ENCODE data around the gene NFX1. TPM values are rescaled to one million over a fixed set of nuclear protein-coding genes. Genes with fewer than 3 reads are reported as not detected.
A peak's percentile ranks its signal among the peaks of the same experiment; 100 is the strongest.

Gene NFX1
- 27.7 TPM for polyA plus RNA-seq (2013, experiment 1 of 2)
- 27.0 TPM for polyA plus RNA-seq (2013, experiment 2 of 2)

GRCh38 chr9:33290247-33291030 lies at the start of gene NFX1:
TSS of gene NFX1 (plus strand) at chr9:33290516. CDS start at chr9:33290573, 57 bp downstream.
- H3K4me3 ChIP-seq (ENCODE audit: low read length): peak within 1 kb of the TSS; percentile 87
- peak; percentile 99 for DNase-seq
- H3K27me3 ChIP-seq (ENCODE audit: insufficient read depth, low read length, poor library complexity): no peaks in the 10 kb centered on the region
- H3K18ac ChIP-seq (ENCODE audit: low read length): peak within 1 kb of the TSS; percentile 69
- peak within 1 kb of the TSS; percentile 94 for H3K56ac ChIP-seq (ENCODE audit: low read length)
- no peaks in the 10 kb centered on the region for H3K4me1 ChIP-seq (ENCODE audit: control insufficient read depth, low read depth, low read length)
- no peak within 1 kb of the TSS for H2BK120ac ChIP-seq (ENCODE audit: low read depth, low read length)
- peak within 1 kb of the TSS; percentile 53 for H3K27ac ChIP-seq (ENCODE audit: low read depth, low read length)
- H3K4ac ChIP-seq (ENCODE audit: low read depth, low read length): peak within 1 kb of the TSS; percentile 41
- H3K36me3 ChIP-seq (ENCODE audit: control insufficient read depth, insufficient read depth, low read length): peaks cover 9% of the 10 kb centered on the region
- no peak within 1 kb of the TSS for H3K23ac ChIP-seq (ENCODE audit: low read length)
- H3K79me1 ChIP-seq (ENCODE audit: low read length): peaks cover 21% of the 10 kb centered on the region
- H2BK5ac ChIP-seq (ENCODE audit: low read length): peak within 1 kb of the TSS; percentile 55
- H2AK5ac ChIP-seq (ENCODE audit: low read length): no peak within 1 kb of the TSS
- H3K9ac ChIP-seq (ENCODE audit: low read length): peak within 1 kb of the TSS; percentile 88
- no CpG with 5 or more reads among the region's 63 CpGs for WGBS (ENCODE audit: extremely low coverage, insufficient coverage, low lambda C conversion rate)
- no peak within 1 kb of the TSS for H2BK15ac ChIP-seq (replicated peaks; ENCODE audit: low read depth)
- peak within 1 kb of the TSS; percentile 43 for H3K4me2 ChIP-seq (ENCODE audit: low read length)
- peak within 1 kb of the TSS; percentile 44 for H4K5ac ChIP-seq (ENCODE audit: low read length)
- H4K8ac ChIP-seq (ENCODE audit: low read depth, low read length): no peak within 1 kb of the TSS
- peaks cover 39% of the 10 kb centered on the region for H3K79me2 ChIP-seq (ENCODE audit: control insufficient read depth, insufficient read depth, low read length)

GRCh38 chr9:33241298-33241697 lies 49.0 kb upstream of the NFX1 start:
- Histone ChIP-seq H2AK5ac (ENCODE audit: low read length) (no peak overlapping the region), H3K4ac (ENCODE audit: low read depth, low read length) (no peak overlapping the region), H3K79me2 (ENCODE audit: control insufficient read depth, insufficient read depth, low read length) (no peaks in the 10 kb centered on the region), H2BK120ac (ENCODE audit: low read depth, low read length) (no peak overlapping the region), H2BK15ac (replicated peaks; ENCODE audit: low read depth) (no peak overlapping the region), H3K4me3 (ENCODE audit: low read length) (no peak overlapping the region), H3K27me3 (ENCODE audit: insufficient read depth, low read length, poor library complexity) (no peaks in the 10 kb centered on the region), H3K27ac (ENCODE audit: low read depth, low read length) (no peak overlapping the region), H3K4me2 (ENCODE audit: low read length) (no peak overlapping the region), H4K5ac (ENCODE audit: low read length) (no peak overlapping the region), H2BK5ac (ENCODE audit: low read length) (no peak overlapping the region), H3K56ac (ENCODE audit: low read length) (no peak overlapping the region), H3K18ac (ENCODE audit: low read length) (no peak overlapping the region), H3K4me1 (ENCODE audit: control insufficient read depth, low read depth, low read length) (no peaks in the 10 kb centered on the region), H3K9ac (ENCODE audit: low read length) (no peak overlapping the region), H3K36me3 (ENCODE audit: control insufficient read depth, insufficient read depth, low read length) (no peaks in the 10 kb centered on the region), H3K23ac (ENCODE audit: low read length) (no peak overlapping the region), H4K8ac (ENCODE audit: low read depth, low read length) (no peak overlapping the region), H3K79me1 (ENCODE audit: low read length) (no peaks in the 10 kb centered on the region)
- no peak for DNase-seq
- WGBS (ENCODE audit: extremely low coverage, insufficient coverage, low lambda C conversion rate): no CpG with 5 or more reads among the region's 5 CpGs

DNA sequence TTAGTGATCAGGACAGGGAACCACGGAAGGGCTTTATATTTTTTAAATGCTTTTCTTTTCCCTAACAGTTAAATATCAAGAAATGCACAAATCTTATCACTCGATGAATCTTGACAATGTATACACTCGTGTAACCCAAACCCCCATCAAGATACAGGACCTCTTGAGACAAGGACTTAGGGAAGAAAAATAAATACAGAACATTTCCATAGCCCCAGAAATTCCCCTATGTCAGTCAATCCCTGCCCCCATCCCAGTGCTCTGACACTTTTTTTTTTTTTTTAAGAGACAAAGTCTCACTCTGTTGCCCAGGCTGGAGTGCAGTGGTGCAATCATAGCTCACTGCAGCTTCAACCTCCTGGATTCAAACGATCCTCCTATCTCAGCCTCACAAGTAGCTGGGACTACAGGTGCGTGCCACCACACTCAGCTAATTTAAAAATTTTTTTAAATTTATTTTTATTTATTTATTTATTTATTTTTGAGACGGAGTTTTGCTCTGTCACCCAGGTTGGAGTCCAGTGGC lies 47.6 kb upstream of the NFX1 start:
- Histone ChIP-seq H2BK120ac (ENCODE audit: low read depth, low read length) (no peak overlapping the region), H3K4me2 (ENCODE audit: low read length) (no peak overlapping the region), H3K18ac (ENCODE audit: low read length) (no peak overlapping the region), H2BK5ac (ENCODE audit: low read length) (no peak overlapping the region), H3K79me2 (ENCODE audit: control insufficient read depth, insufficient read depth, low read length) (no peaks in the 10 kb centered on the region), H3K27ac (ENCODE audit: low read depth, low read length) (no peak overlapping the region), H3K4ac (ENCODE audit: low read depth, low read length) (no peak overlapping the region), H3K9ac (ENCODE audit: low read length) (no peak overlapping the region), H4K5ac (ENCODE audit: low read length) (no peak overlapping the region), H2AK5ac (ENCODE audit: low read length) (no peak overlapping the region), H2BK15ac (replicated peaks; ENCODE audit: low read depth) (no peak overlapping the region), H3K56ac (ENCODE audit: low read length) (no peak overlapping the region), H3K79me1 (ENCODE audit: low read length) (no peaks in the 10 kb centered on the region), H3K27me3 (ENCODE audit: insufficient read depth, low read length, poor library complexity) (no peaks in the 10 kb centered on the region), H3K36me3 (ENCODE audit: control insufficient read depth, insufficient read depth, low read length) (no peaks in the 10 kb centered on the region), H3K4me1 (ENCODE audit: control insufficient read depth, low read depth, low read length) (no peaks in the 10 kb centered on the region), H3K23ac (ENCODE audit: low read length) (no peak overlapping the region), H4K8ac (ENCODE audit: low read depth, low read length) (no peak overlapping the region), H3K4me3 (ENCODE audit: low read length) (no peak overlapping the region)
- no CpG with 5 or more reads among the region's 6 CpGs for WGBS (ENCODE audit: extremely low coverage, insufficient coverage, low lambda C conversion rate)
- DNase-seq: no peak

DNA sequence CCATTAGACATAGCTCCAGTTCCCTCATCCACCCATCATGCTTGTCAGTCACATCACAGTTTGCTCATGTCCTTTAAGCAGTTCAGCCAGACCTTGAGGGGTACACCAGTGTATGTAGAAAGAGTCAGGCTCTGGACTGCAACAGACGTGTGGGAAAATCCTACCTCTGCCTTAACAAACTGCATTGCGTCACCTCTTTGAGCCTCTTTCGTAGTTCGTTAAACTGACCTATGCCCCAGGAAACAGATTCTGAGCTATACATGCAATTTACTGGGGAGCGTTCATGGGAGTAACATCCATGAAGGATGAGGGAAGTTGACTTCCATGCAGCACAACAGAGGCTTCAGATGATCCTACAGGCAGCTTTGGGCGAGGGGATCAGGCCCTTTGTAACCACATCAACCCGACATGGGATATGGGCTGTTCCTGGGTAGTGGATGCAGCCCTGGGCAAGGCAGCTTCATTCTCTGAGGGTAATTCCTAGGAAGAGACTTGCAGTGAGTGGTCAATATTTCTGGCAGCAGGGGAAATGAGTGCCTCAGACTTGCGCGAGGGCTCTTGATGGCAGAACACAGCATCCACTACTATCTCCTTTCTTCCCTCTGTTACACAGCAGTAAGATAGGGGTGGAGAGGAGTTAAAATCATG lies 46.1 kb upstream of the NFX1 start:
- no peaks in the 10 kb centered on the region for H3K36me3 ChIP-seq (ENCODE audit: control insufficient read depth, insufficient read depth, low read length)
- H3K27ac ChIP-seq (ENCODE audit: low read depth, low read length): no peak overlapping the region
- no peaks in the 10 kb centered on the region for H3K4me1 ChIP-seq (ENCODE audit: control insufficient read depth, low read depth, low read length)
- H3K79me2 ChIP-seq (ENCODE audit: control insufficient read depth, insufficient read depth, low read length): no peaks in the 10 kb centered on the region
- no peak overlapping the region for H3K4me3 ChIP-seq (ENCODE audit: low read length)
- no peak overlapping the region for H2AK5ac ChIP-seq (ENCODE audit: low read length)
- no peak overlapping the region for H3K23ac ChIP-seq (ENCODE audit: low read length)
- no peaks in the 10 kb centered on the region for H3K27me3 ChIP-seq (ENCODE audit: insufficient read depth, low read length, poor library complexity)
- no peak overlapping the region for H4K8ac ChIP-seq (ENCODE audit: low read depth, low read length)
- H2BK120ac ChIP-seq (ENCODE audit: low read depth, low read length): no peak overlapping the region
- H3K79me1 ChIP-seq (ENCODE audit: low read length): no peaks in the 10 kb centered on the region
- no peak overlapping the region for H2BK15ac ChIP-seq (replicated peaks; ENCODE audit: low read depth)
- H2BK5ac ChIP-seq (ENCODE audit: low read length): no peak overlapping the region
- no peak overlapping the region for H3K18ac ChIP-seq (ENCODE audit: low read length)
- H3K56ac ChIP-seq (ENCODE audit: low read length): no peak overlapping the region
- H3K9ac ChIP-seq (ENCODE audit: low read length): no peak overlapping the region
- no CpG with 5 or more reads among the region's 9 CpGs for WGBS (ENCODE audit: extremely low coverage, insufficient coverage, low lambda C conversion rate)
- no peak overlapping the region for H3K4ac ChIP-seq (ENCODE audit: low read depth, low read length)
- H3K4me2 ChIP-seq (ENCODE audit: low read length): no peak overlapping the region
- DNase-seq: no peak
- no peak overlapping the region for H4K5ac ChIP-seq (ENCODE audit: low read length)

DNA sequence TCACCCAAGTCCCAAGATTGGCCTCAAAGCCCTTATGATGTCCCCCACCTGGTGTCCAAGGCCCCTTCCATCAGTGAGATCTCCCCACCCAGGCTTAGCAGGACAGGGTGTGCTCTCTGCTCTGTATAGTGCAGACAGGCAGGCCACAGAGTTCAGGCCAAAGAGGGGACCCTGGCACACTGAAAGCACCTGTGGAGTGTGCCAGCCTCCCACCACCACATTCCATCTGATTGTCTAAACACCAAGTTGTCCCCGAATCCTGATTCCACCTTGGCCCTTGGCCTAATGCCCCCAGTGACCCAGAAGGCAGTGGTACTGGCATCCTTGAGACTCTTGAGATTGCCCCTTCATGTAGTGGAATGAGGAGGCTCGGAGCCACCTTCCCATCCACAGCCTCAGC lies 45.0 kb upstream of the NFX1 start:
- no peak overlapping the region for H3K9ac ChIP-seq (ENCODE audit: low read length)
- H4K8ac ChIP-seq (ENCODE audit: low read depth, low read length): no peak overlapping the region

More for the DNA sequence above, 45.0 kb upstream of the NFX1 start:
- Histone ChIP-seq H3K79me2 (ENCODE audit: control insufficient read depth, insufficient read depth, low read length) (no peaks in the 10 kb centered on the region), H3K4ac (ENCODE audit: low read depth, low read length) (no peak overlapping the region), H3K79me1 (ENCODE audit: low read length) (no peaks in the 10 kb centered on the region), H2BK120ac (ENCODE audit: low read depth, low read length) (no peak overlapping the region), H4K5ac (ENCODE audit: low read length) (no peak overlapping the region), H3K23ac (ENCODE audit: low read length) (no peak overlapping the region), H3K4me3 (ENCODE audit: low read length) (no peak overlapping the region), H3K4me2 (ENCODE audit: low read length) (no peak overlapping the region), H3K36me3 (ENCODE audit: control insufficient read depth, insufficient read depth, low read length) (no peaks in the 10 kb centered on the region), H2BK5ac (ENCODE audit: low read length) (no peak overlapping the region), H3K18ac (ENCODE audit: low read length) (no peak overlapping the region), H2AK5ac (ENCODE audit: low read length) (no peak overlapping the region), H3K27me3 (ENCODE audit: insufficient read depth, low read length, poor library complexity) (no peaks in the 10 kb centered on the region), H3K4me1 (ENCODE audit: control insufficient read depth, low read depth, low read length) (no peaks in the 10 kb centered on the region), H3K56ac (ENCODE audit: low read length) (no peak overlapping the region), H2BK15ac (replicated peaks; ENCODE audit: low read depth) (no peak overlapping the region), H3K27ac (ENCODE audit: low read depth, low read length) (no peak overlapping the region)
- WGBS (ENCODE audit: extremely low coverage, insufficient coverage, low lambda C conversion rate): no CpG with 5 or more reads among the region's 2 CpGs
- no peak for DNase-seq

All from mesendoderm (in vitro differentiated cells).